MM.1S (cell line): ENCODE data around the gene TUBA8.

Experiments
- EZH2 ChIP-seq: fragments of 300-600 bp; sonication (generic); optimal IDR thresholded peaks from 2 replicates; pipeline ENCODE3; 2017; ENCODE audit warnings: low read depth, mild to moderate bottlenecking, antibody characterized with exemption, low read length, mixed read lengths
- TF ChIP-seq, protein P1 (sequence below): fragments of 300-600 bp; sonication (generic); IDR thresholded peaks from 2 replicates; pipeline ENCODE4 v1.5.1; 2016; ENCODE audit warnings: antibody characterized with exemption, low read length, mixed read lengths

DNA sequence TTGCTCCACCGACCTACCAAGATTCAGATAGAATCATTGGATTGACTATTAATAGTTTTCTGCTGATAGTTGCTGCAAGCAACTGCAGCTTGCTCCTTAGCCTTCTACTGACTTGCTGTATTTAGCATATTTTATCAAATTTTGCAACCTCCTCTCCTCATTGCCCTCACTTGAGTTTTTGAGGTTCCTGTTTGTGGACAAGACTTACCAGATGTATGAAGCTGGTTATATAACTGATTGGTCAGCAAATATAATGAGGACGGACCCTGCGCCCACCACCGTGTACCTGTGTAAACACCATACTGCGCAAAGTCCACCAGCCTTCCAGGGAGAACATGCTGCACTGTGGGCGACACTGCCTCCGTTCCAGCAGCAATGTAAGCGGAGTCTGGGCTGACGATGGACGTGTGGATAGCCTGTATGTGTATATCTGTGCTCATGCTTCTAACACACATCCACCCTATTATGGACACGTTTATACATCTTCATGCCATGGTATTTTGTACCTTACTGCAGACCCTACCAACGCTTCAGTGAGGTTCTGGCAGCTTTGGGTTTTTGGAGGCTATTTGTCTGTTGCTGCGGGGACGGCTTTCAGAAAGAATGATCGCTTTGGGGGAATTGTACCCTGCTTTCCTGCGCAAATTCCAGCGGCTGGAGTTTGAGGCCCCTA, 37.8 kb downstream of the TUBA8 start:
- TF ChIP-seq, protein P1, sequence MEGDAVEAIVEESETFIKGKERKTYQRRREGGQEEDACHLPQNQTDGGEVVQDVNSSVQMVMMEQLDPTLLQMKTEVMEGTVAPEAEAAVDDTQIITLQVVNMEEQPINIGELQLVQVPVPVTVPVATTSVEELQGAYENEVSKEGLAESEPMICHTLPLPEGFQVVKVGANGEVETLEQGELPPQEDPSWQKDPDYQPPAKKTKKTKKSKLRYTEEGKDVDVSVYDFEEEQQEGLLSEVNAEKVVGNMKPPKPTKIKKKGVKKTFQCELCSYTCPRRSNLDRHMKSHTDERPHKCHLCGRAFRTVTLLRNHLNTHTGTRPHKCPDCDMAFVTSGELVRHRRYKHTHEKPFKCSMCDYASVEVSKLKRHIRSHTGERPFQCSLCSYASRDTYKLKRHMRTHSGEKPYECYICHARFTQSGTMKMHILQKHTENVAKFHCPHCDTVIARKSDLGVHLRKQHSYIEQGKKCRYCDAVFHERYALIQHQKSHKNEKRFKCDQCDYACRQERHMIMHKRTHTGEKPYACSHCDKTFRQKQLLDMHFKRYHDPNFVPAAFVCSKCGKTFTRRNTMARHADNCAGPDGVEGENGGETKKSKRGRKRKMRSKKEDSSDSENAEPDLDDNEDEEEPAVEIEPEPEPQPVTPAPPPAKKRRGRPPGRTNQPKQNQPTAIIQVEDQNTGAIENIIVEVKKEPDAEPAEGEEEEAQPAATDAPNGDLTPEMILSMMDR: no peak
- no peak for TF ChIP-seq EZH2
